GM12892 (cell line): ENCODE measurements around the gene SHISA5.

Experiments used
- POLR2A ChIP-seq: IDR thresholded peaks from 2 replicates; pipeline ENCODE4 v1.6.1; 2011; ENCODE audit warnings: low read depth, low read length, control low read depth
- POLR2AphosphoS5 ChIP-seq: IDR thresholded peaks from 2 replicates; pipeline ENCODE4 v1.6.1; 2011; ENCODE audit warnings: low read depth, low read length, control low read depth
- TAF1 ChIP-seq: IDR thresholded peaks from 2 replicates; pipeline ENCODE4 v1.6.1; 2011; ENCODE audit warnings: low read depth, mild to moderate bottlenecking, control low read depth, low read length, borderline replicate concordance

- peak; percentile 98 for TF ChIP-seq POLR2A
- peak; percentile 90 for TF ChIP-seq TAF1
- peak; percentile 98 for TF ChIP-seq POLR2AphosphoS5
Measured at GRCh38 chr3:48465531-48466378, 38.2 kb downstream of the SHISA5 start.
